HepG2 (cell line): Measurements from ENCODE around the gene GPR31. TPM values are rescaled to one million over a fixed set of nuclear protein-coding genes. Genes with fewer than 3 reads are reported as not detected.

Experiments
- ATAC-seq: fragments of 200-7000 bp; cut with Tn5 transposase; 3 replicates; pipeline ENCODE4 v1.9.1; 2020; ENCODE audit warnings: mild to moderate bottlenecking, moderate library complexity
- BruUV-seq: library from RNA; stranded (reverse); fragments of 400-500 nt; replicated peaks from 2 replicates; lab custom pipeline; 2021; lab: Mats Ljungman, UMichigan
- CTCF ChIA-PET: fragments of 300-600 bp; formaldehyde crosslinking; extraction: SDS; loops from one replicate; lab custom pipeline; 2021; ENCODE audit warnings: low total read pairs, inconsistent platforms, low intra/inter-chr PET ratio; lab: Yijun Ruan, JAX
- POLR2A ChIA-PET: fragments of 350-600 bp; sonication (Branson Sonifier 250); formaldehyde crosslinking; loops from one replicate; lab custom pipeline; 2020; ENCODE audit warnings: antibody characterized with exemption, inconsistent platforms; lab: Yijun Ruan, JAX
- DNase-seq: peaks from one replicate; pipeline ENCODE4 v3.0.0-alpha.2; 2015; ENCODE audit warnings: low spot score
- FAIRE-seq: peaks from 3 replicates; lab custom pipeline; 2011; peaks lifted over from hg19 to GRCh38; lab: Jason Lieb, UNC
- H2AFZ ChIP-seq: one replicate; pipeline ENCODE4 v1.6.1; 2011; ENCODE audit warnings: low read length, inconsistent platforms
- H3K27ac ChIP-seq: fragments of 300-600 bp; 3 replicates; pipeline ENCODE4 v1.8.0; 2011; ENCODE audit warnings: mixed run types, mild to moderate bottlenecking, mixed read lengths, low read length, inconsistent platforms; ENCODE audit not compliant: insufficient read depth; ENCODE audit errors: extremely low read length
- H3K27me3 ChIP-seq, 2 experiments: fragments of 200-600 bp in 1 of 2; 2 replicates in 1 of 2; 3 replicates in 1 of 2; pipeline versions ENCODE4 v1.6.0 to v1.8.0; 2011; ENCODE audit warnings: low read length in 2 of 2, mild to moderate bottlenecking in 2 of 2, moderate library complexity in 2 of 2, inconsistent platforms in 1 of 2; ENCODE audit not compliant: insufficient read depth in 2 of 2, control insufficient read depth in 1 of 2
- H3K36me3 ChIP-seq, 2 experiments: fragments of 200-600 bp in 1 of 2; replicated peaks in 1 of 2; 2 replicates in 1 of 2; 3 replicates in 1 of 2; pipeline versions ENCODE4 v1.5.1 to v1.8.0; 2011; ENCODE audit warnings: low read length in 2 of 2, inconsistent platforms in 1 of 2; ENCODE audit not compliant: insufficient read depth in 2 of 2, control insufficient read depth in 1 of 2
- H3K4me1 ChIP-seq: 2 replicates; pipeline ENCODE4 v1.5.1; 2012; ENCODE audit warnings: low read length, inconsistent platforms; ENCODE audit not compliant: insufficient read depth
- H3K4me2 ChIP-seq: 2 replicates; pipeline ENCODE4 v1.6.0; 2011; ENCODE audit warnings: low read depth, low read length, inconsistent platforms
- H3K4me3 ChIP-seq, 3 experiments: fragments of 200-600 bp in 1 of 3; sonication (generic), shearing (Covaris generic) in 1 of 3; replicated peaks in 1 of 3; 2 replicates each; pipeline ENCODE4 v1.5.1; 2011 to 2016; ENCODE audit warnings: low read length in 3 of 3, inconsistent platforms in 2 of 3, low read depth in 2 of 3, mild to moderate bottlenecking in 2 of 3, control low read depth in 1 of 3, mixed read lengths in 1 of 3; ENCODE audit not compliant: insufficient read depth in 1 of 3
- H3K79me2 ChIP-seq: one replicate; pipeline ENCODE4 v1.6.1; 2011; ENCODE audit warnings: low read length, inconsistent platforms; ENCODE audit not compliant: insufficient read depth
- H3K9ac ChIP-seq: 2 replicates; pipeline ENCODE4 v1.6.0; 2011; ENCODE audit warnings: mild to moderate bottlenecking, low read depth, low read length, inconsistent platforms; ENCODE audit not compliant: insufficient read depth
- H3K9me3 ChIP-seq: 2 replicates; pipeline ENCODE4 v1.5.1; 2012; ENCODE audit warnings: mild to moderate bottlenecking, low read length
- H4K20me1 ChIP-seq: 2 replicates; pipeline ENCODE4 v1.6.0; 2011; ENCODE audit warnings: inconsistent platforms, mild to moderate bottlenecking, low read length, moderate library complexity; ENCODE audit not compliant: insufficient read depth
- ATM ChIP-seq: fragments of 450-650 bp; IDR thresholded peaks from 2 replicates; pipeline ENCODE4 v1.7.1; 2017; ENCODE audit warnings: mild to moderate bottlenecking, borderline replicate concordance
- DNMT1 ChIP-seq: sonication (generic); formaldehyde crosslinking; IDR thresholded peaks from 2 replicates; pipeline ENCODE4 v1.5.1; 2020; ENCODE audit warnings: mild to moderate bottlenecking, missing genetic modification reagents
- HOXA3 ChIP-seq: sonication (generic); formaldehyde crosslinking; IDR thresholded peaks from 2 replicates; pipeline ENCODE4 v1.5.0; 2020; ENCODE audit warnings: missing genetic modification reagents
- IKZF4 ChIP-seq: sonication (generic); formaldehyde crosslinking; IDR thresholded peaks from 2 replicates; pipeline ENCODE4 v1.5.1; 2020; ENCODE audit warnings: borderline replicate concordance, mild to moderate bottlenecking, low read depth, missing genetic modification reagents; ENCODE audit errors: not compliant biosample characterization
- MTA1 ChIP-seq: sonication (generic); formaldehyde crosslinking; IDR thresholded peaks from 2 replicates; pipeline ENCODE4 v1.4.0; 2020; ENCODE audit warnings: missing genetic modification reagents, mild to moderate bottlenecking, borderline replicate concordance
- MTF1 ChIP-seq: sonication (generic); formaldehyde crosslinking; IDR thresholded peaks from 2 replicates; pipeline ENCODE4 v1.5.0; 2020; ENCODE audit warnings: missing genetic modification reagents
- MTF2 ChIP-seq: sonication (generic); formaldehyde crosslinking; IDR thresholded peaks from 2 replicates; pipeline ENCODE4 v1.5.0; 2020; ENCODE audit warnings: missing genetic modification reagents, borderline replicate concordance
- NR2F6 ChIP-seq, 2 experiments: IDR thresholded peaks; 2 replicates each; pipeline ENCODE4 v1.6.1; 2016; ENCODE audit warnings: antibody characterized with exemption in 1 of 2, mild to moderate bottlenecking in 1 of 2
- POLR2AphosphoS2 ChIP-seq: IDR thresholded peaks from 2 replicates; pipeline ENCODE4 v1.6.1; 2011; ENCODE audit warnings: low read depth, low read length, improper control_type of control experiment
- POLR2G ChIP-seq: fragments of 200-400 bp; formaldehyde crosslinking; IDR thresholded peaks from 2 replicates; pipeline ENCODE4 v1.6.1; 2018; ENCODE audit warnings: mild to moderate bottlenecking, low read depth, low read length, moderate library complexity
- TRIM22 ChIP-seq: fragments of 450-650 bp; IDR thresholded peaks from 2 replicates; pipeline ENCODE4 v1.6.1; 2017
- ZBTB2 ChIP-seq: sonication (generic); formaldehyde crosslinking; IDR thresholded peaks from 2 replicates; pipeline ENCODE4 v1.8.0; 2022; ENCODE audit warnings: low read depth, missing genetic modification reagents
- ZNF142 ChIP-seq: sonication (generic); formaldehyde crosslinking; IDR thresholded peaks from 2 replicates; pipeline ENCODE4 v1.4.0; 2020; ENCODE audit warnings: missing genetic modification reagents
- ZNF569 ChIP-seq: sonication (generic); formaldehyde crosslinking; IDR thresholded peaks from 2 replicates; pipeline ENCODE4 v1.5.0; 2020; ENCODE audit warnings: mild to moderate bottlenecking, missing genetic modification reagents, moderate library complexity, borderline replicate concordance
- WGBS: methylation state at CpG from one replicate; pipeline ENCODE4 v1.1.6; 2017; ENCODE audit warnings: low lambda C conversion rate; 5-methylcytosine and 5-hydroxymethylcytosine counted together
- in situ Hi-C: cut with HindIII; loops from 2 replicates; pipeline ENCODE4 v1.10.0; 2017; ENCODE audit warnings: low pct_unique_long_range_greater_than_20kb; ENCODE audit not compliant: extremely low pct_ligation_motif_present
- intact Hi-C: fragments of 100-400 bp; cut with micrococcal nuclease; formaldehyde crosslinking; loops from one replicate; pipeline ENCODE4 v1.10.0; 2022; ENCODE audit not compliant: unreplicated experiment
- polyA plus RNA-seq, 8 experiments: library from polyadenylated mRNA; depleted of rRNA in 3 of 8; stranded (reverse) in 7 of 8; unstranded in 1 of 8; fragments of >200 nt; fragmentation: Illumina TruSeq in 4 of 8; extraction: Trizol in 4 of 8; gene quantifications; 2 replicates each; pipeline versions ENCODE4 v1.2.1 to v1.2.3, GENCODE V29; 2011 to 2016; ENCODE audit warnings: low read depth in 4 of 8, missing spikeins in 1 of 8, mixed read lengths in 1 of 8; ENCODE audit not compliant: insufficient read depth in 1 of 8
- total RNA-seq, 5 experiments: library from RNA; depleted of rRNA; stranded (reverse); fragments of >200 nt; fragmentation: Illumina TruSeq; extraction: Trizol; gene quantifications; 2 replicates each; pipeline ENCODE4 v1.2.3, GENCODE V29; 2016; ENCODE audit warnings: low read depth in 1 of 5

GPR31 gene
- total and polyA plus RNA-seq, 2 of the 13 experiments (the other 11 are each of a cell fraction or from before 2014, with no cell fraction given) = not detected

- Histone ChIP-seq H3K9me3 (no peaks in the 10 kb centered on the region), H2AFZ (no peak overlapping the region), H3K27ac (no peak overlapping the region), H4K20me1 (no peaks in the 10 kb centered on the region), H3K79me2 (no peaks in the 10 kb centered on the region), H3K9ac (no peak overlapping the region), H3K4me1 (no peaks in the 10 kb centered on the region), H3K36me3 (no peaks in the 10 kb centered on the region), H3K4me2 (no peak overlapping the region), H3K27me3 (peaks cover 4 to 56% of the 10 kb centered on the region in 2 experiments; a peak in 4 of 5 replicates), H3K4me3 (no peak overlapping the region)
- WGBS = 60% methylated on average over 6 of the region's 6 CpGs
- no TSS peak for BruUV-seq
- in situ Hi-C loops = no loop called here
- TF ChIP-seq MTF1 (no peak), NR2F6 (IDR thresholded peaks at IDR 0.05) (no peak), NR2F6 (CRISPR knock-in tag; IDR thresholded peaks at IDR 0.05) (no peak), DNMT1 (CRISPR knock-in tag) (no peak), ZNF142 (no peak), TRIM22 (no peak), IKZF4 (CRISPR knock-in tag) (no peak), ATM (no peak), MTF2 (CRISPR knock-in tag) (no peak), POLR2G (no peak), MTA1 (no peak), ZBTB2 (CRISPR knock-in tag) (no peak), POLR2AphosphoS2 (no peak), HOXA3 (CRISPR knock-in tag) (no peak), ZNF569 (CRISPR knock-in tag) (no peak)
- ATAC-seq (no peak), DNase-seq (no peak), FAIRE-seq (no peak)
- intact Hi-C loops = no loop called here
- POLR2A ChIA-PET = no interaction called here
- CTCF ChIA-PET = no interaction called here
Observed at GRCh38 chr6:167109651-167110050, 48.1 kb downstream of the GPR31 start.
